ENCODE results near the gene MRPS6. TPM values are rescaled to one million over a fixed set of nuclear protein-coding genes. Genes with fewer than 3 reads are reported as not detected.

MRPS6 gene
- total RNA-seq, 1 experiment from 2014 or later: 109 TPM

GRCh38 chr21:34154878-34155277, 81.5 kb downstream of the MRPS6 start:
- Histone ChIP-seq H3K36me3 (ENCODE audit: control insufficient read depth, insufficient read depth, low read length) (no peaks in the 10 kb centered on the region), H3K9me3 (ENCODE audit: control insufficient read depth, insufficient read depth, low read depth, low read length) (no peaks in the 10 kb centered on the region), H3K4me1 (ENCODE audit: control insufficient read depth, insufficient read depth, low read length) (no peaks in the 10 kb centered on the region), H3K27ac (ENCODE audit: low read length) (no peak overlapping the region), H3K4me3 (ENCODE audit: low read depth in 2 of 2, low read length in 2 of 2) (no peak overlapping the region), H3K27me3 (ENCODE audit: control insufficient read depth, insufficient read depth, low read length) (no peaks in the 10 kb centered on the region)
- ChIA-PET CTCF (no interaction called here), POLR2A (no interaction called here)
- in situ Hi-C loops (cut with HindIII; ENCODE audit: low pct_unique_long_range_greater_than_20kb, low sequenced_read_pairs) (no loop called here), intact Hi-C loops (cut with micrococcal nuclease; ENCODE audit: unreplicated experiment) (no loop called here)
- ATAC-seq: no peak
- DNase-seq (ENCODE audit: low read depth, low spot score): no peak
- no TSS peak for BruUV-seq (replicated peaks)
- no peak for TF ChIP-seq POLR2AphosphoS5 (IDR thresholded peaks at IDR 0.05; ENCODE audit: low read depth, low read length)
- no peak for TF ChIP-seq TCF7L2 (IDR thresholded peaks at IDR 0.05; ENCODE audit: low read depth, low read length)
- TF ChIP-seq CTCF (IDR thresholded peaks at IDR 0.05): no peak
- TF ChIP-seq REST (IDR thresholded peaks at IDR 0.05; ENCODE audit: insufficient read depth in 1 of 2, low read depth in 2 of 2, low read length in 1 of 2): no peak
- no peak for TF ChIP-seq SIN3A (IDR thresholded peaks at IDR 0.05; ENCODE audit: borderline replicate concordance, insufficient read depth, low read depth, low read length)

GRCh38 chr21:34156957-34157356, 83.6 kb downstream of the MRPS6 start:
- H3K36me3 ChIP-seq (ENCODE audit: control insufficient read depth, insufficient read depth, low read length): no peaks in the 10 kb centered on the region
- TF ChIP-seq CTCF (IDR thresholded peaks at IDR 0.05): no peak
- TF ChIP-seq TCF7L2 (IDR thresholded peaks at IDR 0.05; ENCODE audit: low read depth, low read length): no peak
- no peak for TF ChIP-seq POLR2AphosphoS5 (IDR thresholded peaks at IDR 0.05; ENCODE audit: low read depth, low read length)
- TF ChIP-seq REST (IDR thresholded peaks at IDR 0.05; ENCODE audit: insufficient read depth in 1 of 2, low read depth in 2 of 2, low read length in 1 of 2): no peak
- TF ChIP-seq SIN3A (IDR thresholded peaks at IDR 0.05; ENCODE audit: borderline replicate concordance, insufficient read depth, low read depth, low read length): no peak
- intact Hi-C loops (cut with micrococcal nuclease; ENCODE audit: unreplicated experiment): no loop called here
- H3K27ac ChIP-seq (ENCODE audit: low read length): no peak overlapping the region
- no peak for DNase-seq (ENCODE audit: low read depth, low spot score)
- BruUV-seq (replicated peaks): no TSS peak
- in situ Hi-C loops (cut with HindIII; ENCODE audit: low pct_unique_long_range_greater_than_20kb, low sequenced_read_pairs): no loop called here
- no peaks in the 10 kb centered on the region for H3K9me3 ChIP-seq (ENCODE audit: control insufficient read depth, insufficient read depth, low read depth, low read length)
- ChIA-PET CTCF (interaction anchor here (0.6 kb wide), 1 partner anchor 46 kb away, joined by 8 read pairs; no protein-coding TSS in a partner anchor), POLR2A (no interaction called here)
- H3K4me1 ChIP-seq (ENCODE audit: control insufficient read depth, insufficient read depth, low read length): no peaks in the 10 kb centered on the region
- H3K4me3 ChIP-seq (ENCODE audit: low read depth in 2 of 2, low read length in 2 of 2): no peak overlapping the region
- no peaks in the 10 kb centered on the region for H3K27me3 ChIP-seq (ENCODE audit: control insufficient read depth, insufficient read depth, low read length)
- ATAC-seq: no peak
